ENCODE data around the gene CD3E.

DNA sequence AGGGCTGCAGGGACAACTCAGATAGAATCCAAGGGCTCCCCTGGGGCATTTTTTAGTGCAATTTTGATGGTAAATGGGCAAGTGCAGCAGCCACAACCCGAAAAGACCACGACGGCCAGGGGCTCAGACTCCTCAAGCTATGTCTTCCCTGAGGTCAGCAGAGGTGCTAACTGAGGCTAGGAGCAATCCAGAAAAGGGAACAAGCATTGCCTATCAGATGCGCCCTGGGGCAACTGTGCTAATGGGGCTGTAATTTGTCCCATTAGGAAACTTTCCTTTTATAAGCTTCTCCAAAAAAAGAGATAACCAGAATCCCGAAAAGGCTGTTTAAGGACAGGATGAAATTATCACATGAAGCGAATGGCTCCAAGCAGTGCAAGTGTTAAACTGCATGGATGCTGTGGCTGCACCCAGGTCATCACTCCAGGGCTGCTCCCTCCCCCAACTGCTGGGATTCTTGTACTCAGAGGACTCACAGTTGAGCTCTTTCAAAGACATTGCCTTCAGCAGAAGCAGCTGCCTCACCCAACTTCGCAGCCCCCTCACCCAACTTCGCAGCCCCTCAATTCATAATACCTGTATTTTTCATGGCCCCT, 2.8 kb upstream of the CD3E start:
- TF ChIP-seq EZH2phosphoT487 (IDR thresholded peaks at IDR 0.05; ENCODE audit: unreplicated experiment) (no peak), ZNF331 (CRISPR knock-in tag; IDR thresholded peaks at IDR 0.05; ENCODE audit: low read depth) (no peak), POLR2AphosphoS5 (IDR thresholded peaks at IDR 0.05; ENCODE audit: low read depth) (no peak), CREB1 (CRISPR knock-in tag; IDR thresholded peaks at IDR 0.05; ENCODE audit: low read depth) (no peak)
- TF ChIP-seq, protein P1, sequence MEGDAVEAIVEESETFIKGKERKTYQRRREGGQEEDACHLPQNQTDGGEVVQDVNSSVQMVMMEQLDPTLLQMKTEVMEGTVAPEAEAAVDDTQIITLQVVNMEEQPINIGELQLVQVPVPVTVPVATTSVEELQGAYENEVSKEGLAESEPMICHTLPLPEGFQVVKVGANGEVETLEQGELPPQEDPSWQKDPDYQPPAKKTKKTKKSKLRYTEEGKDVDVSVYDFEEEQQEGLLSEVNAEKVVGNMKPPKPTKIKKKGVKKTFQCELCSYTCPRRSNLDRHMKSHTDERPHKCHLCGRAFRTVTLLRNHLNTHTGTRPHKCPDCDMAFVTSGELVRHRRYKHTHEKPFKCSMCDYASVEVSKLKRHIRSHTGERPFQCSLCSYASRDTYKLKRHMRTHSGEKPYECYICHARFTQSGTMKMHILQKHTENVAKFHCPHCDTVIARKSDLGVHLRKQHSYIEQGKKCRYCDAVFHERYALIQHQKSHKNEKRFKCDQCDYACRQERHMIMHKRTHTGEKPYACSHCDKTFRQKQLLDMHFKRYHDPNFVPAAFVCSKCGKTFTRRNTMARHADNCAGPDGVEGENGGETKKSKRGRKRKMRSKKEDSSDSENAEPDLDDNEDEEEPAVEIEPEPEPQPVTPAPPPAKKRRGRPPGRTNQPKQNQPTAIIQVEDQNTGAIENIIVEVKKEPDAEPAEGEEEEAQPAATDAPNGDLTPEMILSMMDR (conservative IDR thresholded peaks at IDR 0.05; ENCODE audit: low read depth in 2 of 2) = no peak
